ENCODE data around the gene GOLGA2. TPM values are rescaled to one million over a fixed set of nuclear protein-coding genes. Genes with fewer than 3 reads are reported as not detected.

The GOLGA2 gene
- total RNA-seq, 1 experiment from 2014 or later, result 188 TPM

GRCh38 chr9:128215491-128216409 is 60.1 kb downstream of the GOLGA2 start:
- POLR2A ChIA-PET (ENCODE audit: unreplicated experiment), result interaction anchor here (0.9 kb wide), 1 partner anchor 23 kb away, joined by 3 read pairs; no protein-coding TSS in a partner anchor
- no peak overlapping the region for H3K27ac ChIP-seq
- H2AFZ ChIP-seq, result no peak overlapping the region
- no peak overlapping the region for H3K4me3 ChIP-seq
- no peaks in the 10 kb centered on the region for H3K9me2 ChIP-seq (ENCODE audit: insufficient read depth)
- H3K36me3 ChIP-seq (ENCODE audit: low read depth), result no peaks in the 10 kb centered on the region
- CTCF ChIA-PET, result interaction anchor here (0.6 kb wide), 1 partner anchor 26 kb away, joined by 9 read pairs; no protein-coding TSS in a partner anchor
- no peaks in the 10 kb centered on the region for H3K27me3 ChIP-seq (ENCODE audit: insufficient read depth, low read depth)
- H4K20me1 ChIP-seq (ENCODE audit: insufficient read depth), result no peaks in the 10 kb centered on the region
- H3F3A ChIP-seq (ENCODE audit: insufficient read depth, low read depth), result peaks cover 7% of the 10 kb centered on the region; the same call in 1 of the 2 replicates
- no peaks in the 10 kb centered on the region for H3K9me3 ChIP-seq (ENCODE audit: insufficient read depth, low read depth)
- TF ChIP-seq CTCF (conservative IDR thresholded peaks at IDR 0.05) (no peak), EZH2 (IDR thresholded peaks at IDR 0.05; ENCODE audit: low read depth) (no peak)
- no peak for DNase-seq
- no peaks in the 10 kb centered on the region for H3K79me2 ChIP-seq (ENCODE audit: low read depth)
- no peak overlapping the region for H3K4me2 ChIP-seq
- intact Hi-C loops (cut with micrococcal nuclease; ENCODE audit: unreplicated experiment), result no loop called here
- H3K4me1 ChIP-seq (replicated peaks; ENCODE audit: insufficient read depth), result peaks cover 10% of the 10 kb centered on the region
- BruUV-seq (replicated peaks), result no TSS peak

- CTCF ChIA-PET, result interaction anchor here (0.6 to 1.3 kb wide), 2 partner anchors 25 to 90 kb away, joined by 3 to 9 read pairs; no protein-coding TSS in a partner anchor
Measured at GRCh38 chr9:128214571-128215490, 61.0 kb downstream of the GOLGA2 start.

More at GRCh38 chr9:128214571-128215490, 61.0 kb downstream of the GOLGA2 start:
- no peak overlapping the region for H3K4me3 ChIP-seq
- no peaks in the 10 kb centered on the region for H4K20me1 ChIP-seq (ENCODE audit: insufficient read depth)
- H3K9me2 ChIP-seq (ENCODE audit: insufficient read depth), result no peaks in the 10 kb centered on the region
- H3K27me3 ChIP-seq (ENCODE audit: insufficient read depth, low read depth), result no peaks in the 10 kb centered on the region
- BruUV-seq (replicated peaks), result TSS peak; percentile 28
- peaks cover 7% of the 10 kb centered on the region; the same call in 1 of the 2 replicates for H3F3A ChIP-seq (ENCODE audit: insufficient read depth, low read depth)
- TF ChIP-seq CTCF (conservative IDR thresholded peaks at IDR 0.05), result no peak
- TF ChIP-seq EZH2 (IDR thresholded peaks at IDR 0.05; ENCODE audit: low read depth), result no peak
- H3K4me1 ChIP-seq (replicated peaks; ENCODE audit: insufficient read depth), result peaks cover 10% of the 10 kb centered on the region
- H3K79me2 ChIP-seq (ENCODE audit: low read depth), result no peaks in the 10 kb centered on the region
- peak overlapping the region; percentile 29; the same call in 1 of the 2 replicates for H3K27ac ChIP-seq
- intact Hi-C loops (cut with micrococcal nuclease; ENCODE audit: unreplicated experiment), result no loop called here
- peak in 1 of 2 experiments; percentile 53 for DNase-seq
- H3K9me3 ChIP-seq (ENCODE audit: insufficient read depth, low read depth), result no peaks in the 10 kb centered on the region
- POLR2A ChIA-PET (ENCODE audit: unreplicated experiment), result interaction anchor here (0.5 to 0.9 kb wide), 2 partner anchors 16 to 22 kb away, joined by 3 to 4 read pairs; no protein-coding TSS in a partner anchor
- peak overlapping the region; percentile 42 for H3K4me2 ChIP-seq
- H3K36me3 ChIP-seq (ENCODE audit: low read depth), result no peaks in the 10 kb centered on the region
- H2AFZ ChIP-seq, result peak overlapping the region; percentile 43; the same call in 1 of the 2 replicates

Data from PC-9 (cell line).